Osteoblast (primary cell): Measurements from ENCODE around the gene FBXO17. TPM values are rescaled to one million over a fixed set of nuclear protein-coding genes. Genes with fewer than 3 reads are reported as not detected.
"Not testable (repeated sequence)": the region's sequence is repeated elsewhere in the genome, so short reads cannot be mapped to it uniquely, and the experiment has no call there.

Source experiments
- DNase-seq: peaks from one replicate; pipeline ENCODE4 v3.0.0; 2011; ENCODE audit warnings: low spot score, mixed read lengths; ENCODE audit not compliant: insufficient read length; ENCODE audit errors: missing footprints
- H2AFZ ChIP-seq: 2 replicates; pipeline ENCODE4 v1.6.0; 2011; ENCODE audit warnings: mild to moderate bottlenecking, low read length
- H3K27ac ChIP-seq: 2 replicates; pipeline ENCODE4 v1.5.1; 2011; ENCODE audit warnings: mild to moderate bottlenecking, low read depth, low read length, moderate library complexity
- H3K27me3 ChIP-seq: 2 replicates; pipeline ENCODE4 v1.6.0; 2012; ENCODE audit warnings: mild to moderate bottlenecking, control low read depth, inconsistent platforms, low read length, moderate library complexity; ENCODE audit not compliant: insufficient read depth
- H3K36me3 ChIP-seq: 2 replicates; pipeline ENCODE4 v1.5.1; 2011; ENCODE audit warnings: mild to moderate bottlenecking, low read length, control low read depth, moderate library complexity; ENCODE audit not compliant: insufficient read depth
- H3K4me1 ChIP-seq: 2 replicates; pipeline ENCODE4 v1.5.1; 2011; ENCODE audit warnings: mild to moderate bottlenecking, low read length, control low read depth, moderate library complexity; ENCODE audit not compliant: insufficient read depth
- H3K4me2 ChIP-seq: 2 replicates; pipeline ENCODE4 v1.6.0; 2011; ENCODE audit warnings: mild to moderate bottlenecking, low read length; ENCODE audit not compliant: insufficient read depth
- H3K4me3 ChIP-seq: fragments of 200-600 bp; sonication (generic); 3 replicates; pipeline ENCODE4 v1.5.1; 2012; ENCODE audit warnings: mild to moderate bottlenecking, low read length, inconsistent platforms; ENCODE audit not compliant: insufficient read depth
- H3K79me2 ChIP-seq: 2 replicates; pipeline ENCODE4 v1.6.0; 2012; ENCODE audit warnings: mild to moderate bottlenecking, low read length, control low read depth, inconsistent platforms; ENCODE audit not compliant: insufficient read depth
- H3K9me3 ChIP-seq: 2 replicates; pipeline ENCODE4 v1.5.1; 2011; ENCODE audit warnings: low read depth, low read length, control low read depth
- H4K20me1 ChIP-seq: 2 replicates; pipeline ENCODE4 v1.6.0; 2012; ENCODE audit warnings: mild to moderate bottlenecking, low read length, control low read depth; ENCODE audit not compliant: insufficient read depth
- CTCF ChIP-seq: IDR thresholded peaks from 2 replicates; pipeline ENCODE4 v1.5.1; 2011; ENCODE audit warnings: mild to moderate bottlenecking, low read depth, low read length, moderate library complexity; ENCODE audit errors: extremely low read depth
- total RNA-seq: library from RNA; depleted of rRNA; stranded (reverse); fragments of >200 nt; gene quantifications from 2 replicates; pipeline ENCODE4 v1.2.3, GENCODE V29; 2012

FBXO17 gene
- total RNA-seq, 1 donor = 40.9 TPM

DNA sequence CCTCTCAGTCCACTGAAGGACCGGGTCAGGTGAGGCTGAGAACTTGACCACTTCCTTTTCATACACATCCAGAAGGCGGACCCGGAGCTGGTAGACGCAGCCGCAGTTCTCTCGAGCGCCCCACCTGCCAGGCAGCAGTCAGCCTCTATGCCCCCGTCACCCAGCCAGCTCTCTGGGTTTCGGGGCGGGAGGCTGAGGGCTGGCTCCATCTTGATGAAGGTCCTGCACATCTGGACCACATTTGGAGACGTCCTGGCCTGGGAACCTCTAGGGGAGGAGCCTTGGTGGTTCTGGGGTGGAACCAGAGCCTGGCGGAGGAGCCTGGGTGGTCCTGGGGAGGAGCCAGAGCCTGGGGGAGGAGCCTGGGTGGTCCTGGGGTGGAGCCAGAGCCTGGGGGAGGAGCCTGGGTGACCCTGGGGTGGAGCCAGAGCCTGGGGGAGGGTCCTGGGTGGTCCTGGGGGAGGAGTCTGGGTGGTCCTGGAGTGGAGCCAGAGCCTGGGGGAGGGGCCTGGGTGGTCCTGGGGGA is 30.5 kb downstream of the FBXO17 start:
- Histone ChIP-seq H3K4me2 (no peak overlapping the region), H3K4me1 (no peaks in the 10 kb centered on the region)
- TF ChIP-seq CTCF = no peak

GRCh38 chr19:38942471-38943181 is 32.9 kb downstream of the FBXO17 start:
- H2AFZ ChIP-seq = no peak overlapping the region
- H3K4me1 ChIP-seq = no peaks in the 10 kb centered on the region
- no peak overlapping the region for H3K4me2 ChIP-seq
- no peak overlapping the region for H3K4me3 ChIP-seq
- no peaks in the 10 kb centered on the region for H3K9me3 ChIP-seq
- peaks cover 10% of the 10 kb centered on the region for H3K36me3 ChIP-seq
- H3K79me2 ChIP-seq = no peaks in the 10 kb centered on the region
- H4K20me1 ChIP-seq = no peaks in the 10 kb centered on the region
- no peak for TF ChIP-seq CTCF
- peak; percentile 38 for DNase-seq
- no peaks in the 10 kb centered on the region for H3K27me3 ChIP-seq
- no peak overlapping the region for H3K27ac ChIP-seq

More for the DNA sequence above, 30.5 kb downstream of the FBXO17 start:
- Histone ChIP-seq H2AFZ (no peak overlapping the region), H3K4me3 (no peak overlapping the region), H3K27me3 (no peaks in the 10 kb centered on the region), H3K27ac (no peak overlapping the region), H4K20me1 (no peaks in the 10 kb centered on the region), H3K9me3 (no peaks in the 10 kb centered on the region), H3K79me2 (no peaks in the 10 kb centered on the region), H3K36me3 (peaks cover 10% of the 10 kb centered on the region)
- peak; percentile 38 for DNase-seq

DNA sequence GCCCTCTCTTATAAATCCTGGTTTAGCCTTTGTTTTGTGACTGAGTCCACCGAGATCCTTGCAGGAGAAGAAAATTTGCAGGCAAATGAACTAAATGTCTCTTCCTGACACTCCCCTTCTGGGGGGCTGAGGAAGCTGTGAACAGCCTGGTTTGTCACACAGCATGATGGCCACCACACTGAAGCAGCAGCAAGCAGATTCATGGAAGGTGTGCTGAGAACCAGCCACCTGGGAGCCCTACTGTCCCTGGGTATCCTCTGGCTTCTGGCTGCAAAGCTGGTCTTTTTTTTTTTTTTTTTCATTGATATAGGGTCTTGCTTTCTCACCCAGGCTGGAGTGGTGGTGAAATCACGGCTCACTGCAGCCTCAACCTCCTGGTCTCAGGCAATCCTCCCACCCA is 33.6 kb downstream of the FBXO17 start:
- no peak for TF ChIP-seq CTCF
- no peaks in the 10 kb centered on the region for H4K20me1 ChIP-seq
- no peaks in the 10 kb centered on the region for H3K79me2 ChIP-seq
- H3K27ac ChIP-seq = no peak overlapping the region
- peaks cover 10% of the 10 kb centered on the region for H3K36me3 ChIP-seq
- no peak overlapping the region for H2AFZ ChIP-seq
- no peaks in the 10 kb centered on the region for H3K27me3 ChIP-seq
- H3K4me3 ChIP-seq = no peak overlapping the region
- DNase-seq = peak; percentile 50
- no peaks in the 10 kb centered on the region for H3K9me3 ChIP-seq
- no peaks in the 10 kb centered on the region for H3K4me1 ChIP-seq
- no peak overlapping the region for H3K4me2 ChIP-seq

DNA sequence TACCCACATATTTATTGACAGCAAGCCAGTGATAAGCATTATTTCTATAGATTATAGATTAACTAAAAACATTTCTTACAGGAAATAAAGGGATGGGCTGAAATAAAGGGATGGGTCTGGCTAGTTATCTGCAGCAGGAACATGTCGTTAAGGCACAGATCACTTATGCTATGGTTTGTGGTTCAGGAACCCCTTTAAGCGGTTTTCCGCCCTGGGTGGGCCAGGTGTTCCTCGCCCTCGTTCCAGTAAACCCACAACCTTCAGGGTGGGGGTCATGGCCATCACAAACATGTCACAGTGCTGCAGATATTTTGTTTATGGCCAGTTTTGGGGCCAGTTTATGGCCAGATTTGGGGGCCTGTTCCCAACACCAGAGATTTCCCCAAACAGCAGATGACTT is 34.1 kb downstream of the FBXO17 start:
- DNase-seq, H3K27ac ChIP-seq, H3K36me3 ChIP-seq, H3K9me3 ChIP-seq, H3K27me3 ChIP-seq, H3K4me1 ChIP-seq, H2AFZ ChIP-seq, H3K4me2 ChIP-seq, H4K20me1 ChIP-seq, H3K4me3 ChIP-seq, H3K79me2 ChIP-seq: not testable (repeated sequence)
